Suprapubic skin (tissue), 4 donors: ENCODE measurements around the gene VSNL1. TPM values are rescaled to one million over a fixed set of nuclear protein-coding genes. Genes with fewer than 3 reads are reported as not detected.

ENCODE experiments used
- DNase-seq, 2 donors: peaks; one replicate each; pipeline ENCODE4 v3.0.0-alpha.2; 2019; ENCODE audit warnings: low spot score in 2 of 2
- H3K27ac ChIP-seq: fragments of 200-600 bp; sonication (generic); one replicate; pipeline ENCODE4 v1.5.1; 2019
- H3K27me3 ChIP-seq: fragments of 200-600 bp; sonication (generic); one replicate; pipeline ENCODE4 v1.5.1; 2019
- H3K36me3 ChIP-seq: fragments of 200-600 bp; sonication (generic); one replicate; pipeline ENCODE4 v1.5.1; 2019
- H3K4me1 ChIP-seq: fragments of 200-600 bp; sonication (generic); one replicate; pipeline ENCODE4 v1.5.1; 2019
- H3K4me3 ChIP-seq: fragments of 200-600 bp; sonication (generic); one replicate; pipeline ENCODE4 v1.5.1; 2019; ENCODE audit warnings: mild to moderate bottlenecking
- H3K9me3 ChIP-seq: fragments of 200-600 bp; sonication (generic); one replicate; pipeline ENCODE4 v1.5.1; 2019
- CTCF ChIP-seq, 2 donors: fragments of 200-600 bp in 1 of 2; fragments of 450-650 bp in 1 of 2; sonication (generic) in 1 of 2; IDR thresholded peaks; one replicate each; pipeline ENCODE4 v1.5.1; 2016 to 2019; ENCODE audit warnings: antibody characterized with exemption in 2 of 2, mild to moderate bottlenecking in 1 of 2, moderate library complexity in 1 of 2
- EP300 ChIP-seq: sonication (generic); formaldehyde crosslinking; IDR thresholded peaks from one replicate; pipeline ENCODE4 v1.6.1; 2017; ENCODE audit warnings: antibody characterized with exemption
- POLR2A ChIP-seq, 2 donors: fragments of 450-650 bp; IDR thresholded peaks; one replicate each; pipeline ENCODE4 v1.6.1; 2017; ENCODE audit warnings: antibody characterized with exemption in 2 of 2, mild to moderate bottlenecking in 2 of 2, moderate library complexity in 2 of 2
- POLR2AphosphoS5 ChIP-seq, 3 donors: sonication (generic); formaldehyde crosslinking; IDR thresholded peaks; one replicate each; pipeline ENCODE4 v1.6.1; 2017; ENCODE audit warnings: antibody characterized with exemption in 3 of 3
- WGBS: methylation state at CpG from one replicate; pipeline ENCODE4 v1.1.5; 2018; 5-methylcytosine and 5-hydroxymethylcytosine counted together
- total RNA-seq, 4 donors: library from RNA; depleted of rRNA; stranded (reverse); fragments of >200 nt; gene quantifications; one replicate each; pipeline ENCODE4 v1.1.0, GENCODE V29; 2016

The VSNL1 gene
- total RNA-seq = 10 to 100 TPM in 3 of 4 donors, 1 to 10 TPM in 1; 6.0 to 18.8 (median 15.2) TPM

- no peaks in the 10 kb centered on the region for H3K9me3 ChIP-seq
- H3K4me1 ChIP-seq = peaks cover 33% of the 10 kb centered on the region
- peak in 1 of 2 donors; percentile 77 for DNase-seq
- WGBS = under 1% methylated on average over 34 of the region's 43 CpGs
- peaks cover 26% of the 10 kb centered on the region for H3K27me3 ChIP-seq
- H3K27ac ChIP-seq = peak within 1 kb of the TSS; percentile 86
- H3K4me3 ChIP-seq = peak within 1 kb of the TSS; percentile 65
- H3K36me3 ChIP-seq = no peaks in the 10 kb centered on the region
- TF ChIP-seq EP300 (no peak), POLR2AphosphoS5 (IDR thresholded peaks at IDR 0.05) (no peak), POLR2A (IDR thresholded peaks at IDR 0.05) (no peak), CTCF (IDR thresholded peaks at IDR 0.05) (no peak)
Observed at GRCh38 chr2:17540093-17540812, at the start of gene VSNL1. Gene VSNL1, plus strand, starts transcription at chr2:17540696. Its CDS starts 51,379 bp downstream, at chr2:17592075.

DNA sequence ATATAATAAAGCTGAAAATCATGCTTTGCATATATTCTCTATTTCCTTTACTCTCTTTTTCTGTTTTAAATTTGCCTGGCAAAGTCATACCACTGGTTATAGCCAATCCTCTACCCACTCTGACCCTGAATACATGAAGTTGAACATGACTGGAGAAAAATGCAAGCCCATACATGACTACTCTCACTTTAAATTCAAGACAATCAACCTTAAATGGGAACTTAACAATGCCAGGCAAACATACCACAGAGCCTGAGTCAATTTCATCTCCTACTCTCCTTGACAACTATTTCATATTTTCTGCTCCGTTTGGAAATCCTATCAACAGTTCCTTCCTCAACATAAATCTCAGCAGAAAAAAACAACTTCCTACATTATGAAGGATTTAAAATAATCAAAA lies 44.9 kb upstream of the VSNL1 start:
- no peaks in the 10 kb centered on the region for H3K9me3 ChIP-seq
- no peak overlapping the region for H3K4me3 ChIP-seq
- DNase-seq = no peak
- H3K4me1 ChIP-seq = no peaks in the 10 kb centered on the region
- no peak overlapping the region for H3K27ac ChIP-seq
- 23% methylated on average over 1 of the region's 1 CpG for WGBS
- no peak for TF ChIP-seq POLR2AphosphoS5 (IDR thresholded peaks at IDR 0.05)
- TF ChIP-seq EP300 = no peak
- TF ChIP-seq POLR2A (IDR thresholded peaks at IDR 0.05) = no peak
- TF ChIP-seq CTCF (IDR thresholded peaks at IDR 0.05) = no peak
- no peaks in the 10 kb centered on the region for H3K27me3 ChIP-seq
- H3K36me3 ChIP-seq = no peaks in the 10 kb centered on the region

- no peak for TF ChIP-seq POLR2A (IDR thresholded peaks at IDR 0.05)
- no peak for DNase-seq
- H3K4me3 ChIP-seq = no peak overlapping the region
- 62% methylated on average over 1 of the region's 1 CpG for WGBS
- H3K27ac ChIP-seq = no peak overlapping the region
- no peaks in the 10 kb centered on the region for H3K36me3 ChIP-seq
- H3K4me1 ChIP-seq = no peaks in the 10 kb centered on the region
- no peaks in the 10 kb centered on the region for H3K9me3 ChIP-seq
- no peaks in the 10 kb centered on the region for H3K27me3 ChIP-seq
Observed at GRCh38 chr2:17497718-17498117, 42.8 kb upstream of the VSNL1 start.

DNA sequence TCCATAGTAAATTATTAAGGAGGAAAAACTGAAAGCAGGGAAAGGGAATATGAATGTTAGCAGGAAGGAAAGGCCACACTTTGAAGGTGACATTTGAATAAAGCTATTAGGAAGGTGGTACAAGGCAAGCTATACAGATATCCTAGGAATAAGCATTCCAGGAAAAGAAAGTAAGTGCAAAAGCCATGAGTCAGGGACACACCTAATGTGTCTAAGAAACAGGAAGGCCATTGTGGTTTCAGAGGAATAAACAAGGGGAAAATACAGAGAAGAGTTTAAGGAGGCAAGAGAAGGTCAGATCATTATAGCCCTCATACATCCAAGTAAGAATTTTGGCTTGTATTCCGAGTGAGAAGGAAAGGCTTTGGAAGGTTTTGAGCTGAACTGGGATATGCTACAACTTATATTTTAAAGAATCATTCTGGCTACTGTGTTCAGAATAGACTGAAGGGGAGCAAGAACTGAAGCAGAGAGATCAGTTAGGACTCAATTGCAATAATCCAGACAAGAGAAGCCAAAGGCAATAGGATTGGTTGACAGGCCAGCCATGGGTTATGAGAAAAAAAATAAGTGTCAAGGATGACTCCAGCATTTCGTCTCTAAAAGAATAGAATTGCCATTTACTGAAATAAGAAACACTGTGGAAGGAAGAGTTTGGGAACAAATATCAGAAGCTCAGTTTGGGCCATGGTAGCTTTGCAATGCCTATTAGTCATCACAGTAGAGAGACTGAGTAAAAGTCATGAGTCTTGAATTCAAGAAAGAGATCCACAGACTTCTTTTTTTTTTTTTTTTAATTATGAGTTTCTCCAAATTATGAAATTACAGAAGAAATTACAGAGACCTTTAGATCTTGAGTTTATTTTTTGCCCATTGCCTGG lies 33.5 kb upstream of the VSNL1 start:
- Histone ChIP-seq H3K36me3 (no peaks in the 10 kb centered on the region), H3K27ac (no peak overlapping the region), H3K27me3 (no peaks in the 10 kb centered on the region), H3K4me3 (no peak overlapping the region), H3K4me1 (no peaks in the 10 kb centered on the region), H3K9me3 (no peaks in the 10 kb centered on the region)
- 70% methylated on average over 2 of the region's 2 CpGs for WGBS
- DNase-seq = no peak
- TF ChIP-seq POLR2AphosphoS5 (IDR thresholded peaks at IDR 0.05) = no peak
- TF ChIP-seq POLR2A (IDR thresholded peaks at IDR 0.05) = no peak
- TF ChIP-seq EP300 = no peak
- no peak for TF ChIP-seq CTCF (IDR thresholded peaks at IDR 0.05)

DNA sequence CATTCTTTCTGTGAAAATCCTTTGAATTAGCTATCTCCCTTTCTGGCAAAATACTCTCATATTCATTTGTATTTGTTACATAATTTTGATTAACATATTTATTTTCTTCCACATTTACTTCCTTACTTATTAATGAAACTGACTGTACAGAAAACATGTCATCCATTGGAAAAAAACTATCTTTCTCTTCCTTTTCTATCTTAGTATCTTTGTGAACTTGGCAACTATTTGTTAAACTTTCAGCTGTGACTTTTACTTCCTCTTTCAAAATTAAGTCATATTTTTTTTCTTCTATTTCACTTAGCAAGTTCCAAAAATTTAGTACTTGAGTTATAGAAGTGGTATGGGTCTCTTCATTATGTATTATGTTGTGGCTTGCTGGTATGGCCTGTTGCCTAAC lies 24.8 kb upstream of the VSNL1 start:
- Histone ChIP-seq H3K36me3 (no peaks in the 10 kb centered on the region), H3K9me3 (no peaks in the 10 kb centered on the region), H3K4me1 (peaks cover 15% of the 10 kb centered on the region), H3K27ac (no peak overlapping the region), H3K4me3 (no peak overlapping the region), H3K27me3 (no peaks in the 10 kb centered on the region)
- no peak for DNase-seq
- TF ChIP-seq POLR2AphosphoS5 (IDR thresholded peaks at IDR 0.05) (no peak), EP300 (no peak), CTCF (IDR thresholded peaks at IDR 0.05) (no peak), POLR2A (IDR thresholded peaks at IDR 0.05) (no peak)
